PC-9 (cell line): ENCODE results near the gene CD300H.

ENCODE experiments used
- CTCF ChIP-seq: fragments of 200-600 bp; sonication (generic); conservative IDR thresholded peaks from 2 replicates; pipeline ENCODE4 v1.6.1; 2017; ENCODE audit warnings: mixed run types, antibody characterized with exemption, mild to moderate bottlenecking, moderate library complexity
- EZH2 ChIP-seq: fragments of 200-600 bp; sonication (generic); IDR thresholded peaks from 2 replicates; pipeline ENCODE4 v1.8.0; 2017; ENCODE audit warnings: antibody characterized with exemption, low read depth

- TF ChIP-seq CTCF (no peak), EZH2 (no peak)
Measured at GRCh38 chr17:74524653-74525464, 42.5 kb downstream of the CD300H start.
